GM23338 (cell line): ENCODE measurements around the gene TMEM252. TPM values are rescaled to one million over a fixed set of nuclear protein-coding genes. Genes with fewer than 3 reads are reported as not detected.

Experiments used
- ATAC-seq: fragments of 200-7000 bp; cut with Tn5 transposase; 3 replicates; pipeline ENCODE4 v1.9.1; 2020
- DNase-seq: peaks from one replicate; pipeline ENCODE4 v3.0.0-alpha.2; 2015; ENCODE audit warnings: low spot score
- H2AFZ ChIP-seq: fragments of 200-600 bp; sonication (generic); 2 replicates; pipeline ENCODE4 v1.8.0; 2016; ENCODE audit warnings: antibody characterized with exemption, mild to moderate bottlenecking, moderate library complexity
- H3F3A ChIP-seq: fragments of 200-600 bp; sonication (generic); replicated peaks from 2 replicates; pipeline ENCODE4 v1.8.0; 2017; ENCODE audit warnings: antibody characterized with exemption, mixed run types, low read depth
- H3K27ac ChIP-seq: fragments of 200-600 bp; sonication (generic); 2 replicates; pipeline ENCODE4 v1.6.1; 2016; ENCODE audit warnings: low read depth
- H3K27me3 ChIP-seq: fragments of 200-600 bp; sonication (generic); 2 replicates; pipeline ENCODE4 v1.8.0; 2016; ENCODE audit warnings: mild to moderate bottlenecking, mixed run types, moderate library complexity; ENCODE audit not compliant: insufficient read depth
- H3K36me3 ChIP-seq: fragments of 200-600 bp; sonication (generic); 2 replicates; pipeline ENCODE4 v1.8.0; 2016; ENCODE audit warnings: mild to moderate bottlenecking; ENCODE audit not compliant: insufficient read depth
- H3K4me1 ChIP-seq: fragments of 200-600 bp; sonication (generic); 2 replicates; pipeline ENCODE4 v1.8.0; 2016; ENCODE audit warnings: mild to moderate bottlenecking, moderate library complexity; ENCODE audit not compliant: insufficient read depth
- H3K4me2 ChIP-seq: fragments of 200-600 bp; sonication (generic); 2 replicates; pipeline ENCODE4 v1.7.1; 2017; ENCODE audit warnings: mixed run types
- H3K4me3 ChIP-seq: fragments of 200-600 bp; sonication (generic); 2 replicates; pipeline ENCODE4 v1.6.1; 2016; ENCODE audit warnings: mixed run types
- H3K79me2 ChIP-seq: fragments of 200-600 bp; sonication (generic); replicated peaks from 2 replicates; pipeline ENCODE4 v1.8.0; 2017; ENCODE audit warnings: mild to moderate bottlenecking; ENCODE audit not compliant: insufficient read depth
- H3K9me2 ChIP-seq: fragments of 200-600 bp; sonication (generic); 2 replicates; pipeline ENCODE4 v1.8.0; 2017; ENCODE audit not compliant: insufficient read depth
- H4K20me1 ChIP-seq: fragments of 200-600 bp; sonication (generic); replicated peaks from 2 replicates; pipeline ENCODE4 v1.8.0; 2017; ENCODE audit warnings: mild to moderate bottlenecking; ENCODE audit not compliant: insufficient read depth
- H3K27ac Mint-ChIP-seq: 2 replicates; pipeline ENCODE4 v1.8.0; 2020; ENCODE audit warnings: inconsistent platforms, mild to moderate bottlenecking, moderate library complexity, mixed read lengths
- H3K27me3 Mint-ChIP-seq: 3 replicates; pipeline ENCODE4 v1.8.0; 2022; ENCODE audit warnings: low read depth, mild to moderate bottlenecking, moderate library complexity, mixed read lengths, inconsistent platforms; ENCODE audit not compliant: insufficient read depth, poor library complexity
- H3K36me3 Mint-ChIP-seq: 3 replicates; pipeline ENCODE4 v1.8.0; 2021; ENCODE audit warnings: low read depth, mild to moderate bottlenecking, inconsistent platforms, moderate library complexity, mixed read lengths
- H3K4me1 Mint-ChIP-seq: 3 replicates; pipeline ENCODE4 v1.8.0; 2020; ENCODE audit warnings: mild to moderate bottlenecking, inconsistent platforms, mixed read lengths
- H3K4me3 Mint-ChIP-seq: 3 replicates; pipeline ENCODE4 v1.8.0; 2021; ENCODE audit warnings: moderate library complexity, mild to moderate bottlenecking, inconsistent platforms, mixed read lengths
- H3K9me3 Mint-ChIP-seq: 3 replicates; pipeline ENCODE4 v1.8.0; 2020; ENCODE audit warnings: moderate library complexity, mild to moderate bottlenecking, inconsistent platforms, mixed read lengths
- CREB1 ChIP-seq: fragments of 250-450 bp; sonication (Bioruptor Pico); IDR thresholded peaks from 2 replicates; pipeline ENCODE4 v1.5.0; 2020; ENCODE audit warnings: low read depth, mild to moderate bottlenecking, moderate library complexity
- EZH2 ChIP-seq: fragments of 200-600 bp; sonication (generic); IDR thresholded peaks from one replicate; pipeline ENCODE4 v1.8.0; 2017; ENCODE audit warnings: antibody characterized with exemption, mild to moderate bottlenecking, low read depth; ENCODE audit not compliant: unreplicated experiment
- EZH2phosphoT487 ChIP-seq: fragments of 200-600 bp; sonication (generic); IDR thresholded peaks from one replicate; pipeline ENCODE4 v1.8.1; 2018; ENCODE audit warnings: antibody characterized with exemption; ENCODE audit not compliant: unreplicated experiment
- JUNB ChIP-seq: IDR thresholded peaks from one replicate; pipeline ENCODE4 v1.6.1; 2016; ENCODE audit warnings: antibody characterized with exemption; ENCODE audit not compliant: unreplicated experiment
- NANOG ChIP-seq: IDR thresholded peaks from 2 replicates; pipeline ENCODE4 v1.6.1; 2016; ENCODE audit warnings: antibody characterized with exemption, borderline replicate concordance
- POLR2AphosphoS5 ChIP-seq: IDR thresholded peaks from 2 replicates; pipeline ENCODE4 v1.6.1; 2016; ENCODE audit warnings: antibody characterized with exemption, low read depth
- STAT1 ChIP-seq: IDR thresholded peaks from one replicate; pipeline ENCODE4 v1.6.1; 2016; ENCODE audit warnings: antibody characterized with exemption; ENCODE audit not compliant: unreplicated experiment
- ZNF114 ChIP-seq: fragments of 250-450 bp; sonication (Bioruptor Pico); IDR thresholded peaks from 2 replicates; pipeline ENCODE4 v1.5.0; 2020; ENCODE audit warnings: mild to moderate bottlenecking, moderate library complexity
- ZNF331 ChIP-seq: fragments of 250-450 bp; sonication (Bioruptor Pico); IDR thresholded peaks from 2 replicates; pipeline ENCODE4 v1.5.0; 2020; ENCODE audit warnings: low read depth, mild to moderate bottlenecking, moderate library complexity
- polyA plus RNA-seq: library from polyadenylated mRNA; unstranded; fragments of >200 nt; fragmentation: Nextera tagmentation; extraction: Ambion mirVana; gene quantifications from 2 replicates; pipeline ENCODE4 v1.2.1, GENCODE V29; 2016
- total RNA-seq: library from RNA; depleted of rRNA; stranded (reverse); fragments of >200 nt; shearing (Covaris generic); gene quantifications from 2 replicates; pipeline ENCODE4 v1.2.3, GENCODE V29; 2014
- TF ChIP-seq, protein P1 (sequence below): IDR thresholded peaks from 2 replicates; pipeline ENCODE4 v1.6.1; 2016; ENCODE audit warnings: antibody characterized with exemption
- TF ChIP-seq, protein P2 (sequence below): IDR thresholded peaks from one replicate; pipeline ENCODE4 v1.6.1; 2018; ENCODE audit warnings: antibody characterized with exemption; ENCODE audit not compliant: unreplicated experiment
- TF ChIP-seq, protein P3 (sequence below), 2 experiments: fragments of 200-600 bp in 1 of 2; sonication (generic) in 1 of 2; conservative IDR thresholded peaks; 2 replicates each; pipeline versions ENCODE4 v1.5.1 to v1.6.1; 2016 to 2017; ENCODE audit warnings: antibody characterized with exemption in 2 of 2, low read depth in 2 of 2, mild to moderate bottlenecking in 2 of 2, moderate library complexity in 1 of 2
- TF ChIP-seq, protein P4 (sequence below): fragments of 250-450 bp; sonication (Bioruptor Pico); IDR thresholded peaks from 2 replicates; pipeline ENCODE4 v1.5.0; 2020; ENCODE audit warnings: mild to moderate bottlenecking, moderate library complexity

Gene TMEM252
- total and polyA plus RNA-seq, 2 experiments from 2014 or later, result not detected

DNA sequence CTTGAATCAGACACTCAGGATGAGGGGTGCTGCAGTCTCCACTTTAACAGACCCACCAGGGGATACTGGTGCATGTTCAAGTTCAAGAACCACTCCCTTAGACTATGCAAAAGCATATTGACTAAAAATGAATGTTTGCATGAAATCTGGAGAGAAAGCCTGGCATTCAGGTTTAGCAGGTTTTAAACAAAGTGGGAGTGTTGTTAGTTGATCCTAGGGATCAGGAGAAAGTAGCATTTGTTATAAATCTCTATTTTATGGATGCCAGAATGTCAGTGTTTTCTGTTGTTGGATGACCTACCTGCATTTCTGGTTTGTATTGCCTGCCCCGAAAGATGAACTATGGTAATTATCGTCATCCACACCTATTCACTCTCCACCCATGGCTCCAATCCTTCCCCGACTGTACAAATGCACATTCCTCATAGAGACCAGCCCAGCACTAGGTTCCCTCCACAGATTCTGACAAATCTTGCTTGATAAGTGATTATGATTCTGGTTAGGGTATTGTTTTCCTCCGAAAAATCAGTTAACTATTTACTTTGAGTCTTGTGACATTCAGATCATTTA lies 17.2 kb downstream of the TMEM252 start:
- no peak for ATAC-seq
- TF ChIP-seq EZH2 (no peak), STAT1 (no peak), NANOG (no peak), POLR2AphosphoS5 (no peak), ZNF331 (CRISPR knock-in tag) (no peak), JUNB (no peak), ZNF114 (CRISPR knock-in tag) (no peak), EZH2phosphoT487 (no peak), CREB1 (CRISPR knock-in tag) (no peak)
- TF ChIP-seq, protein P1, sequence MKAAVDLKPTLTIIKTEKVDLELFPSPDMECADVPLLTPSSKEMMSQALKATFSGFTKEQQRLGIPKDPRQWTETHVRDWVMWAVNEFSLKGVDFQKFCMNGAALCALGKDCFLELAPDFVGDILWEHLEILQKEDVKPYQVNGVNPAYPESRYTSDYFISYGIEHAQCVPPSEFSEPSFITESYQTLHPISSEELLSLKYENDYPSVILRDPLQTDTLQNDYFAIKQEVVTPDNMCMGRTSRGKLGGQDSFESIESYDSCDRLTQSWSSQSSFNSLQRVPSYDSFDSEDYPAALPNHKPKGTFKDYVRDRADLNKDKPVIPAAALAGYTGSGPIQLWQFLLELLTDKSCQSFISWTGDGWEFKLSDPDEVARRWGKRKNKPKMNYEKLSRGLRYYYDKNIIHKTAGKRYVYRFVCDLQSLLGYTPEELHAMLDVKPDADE, result no peak
- TF ChIP-seq, protein P2, sequence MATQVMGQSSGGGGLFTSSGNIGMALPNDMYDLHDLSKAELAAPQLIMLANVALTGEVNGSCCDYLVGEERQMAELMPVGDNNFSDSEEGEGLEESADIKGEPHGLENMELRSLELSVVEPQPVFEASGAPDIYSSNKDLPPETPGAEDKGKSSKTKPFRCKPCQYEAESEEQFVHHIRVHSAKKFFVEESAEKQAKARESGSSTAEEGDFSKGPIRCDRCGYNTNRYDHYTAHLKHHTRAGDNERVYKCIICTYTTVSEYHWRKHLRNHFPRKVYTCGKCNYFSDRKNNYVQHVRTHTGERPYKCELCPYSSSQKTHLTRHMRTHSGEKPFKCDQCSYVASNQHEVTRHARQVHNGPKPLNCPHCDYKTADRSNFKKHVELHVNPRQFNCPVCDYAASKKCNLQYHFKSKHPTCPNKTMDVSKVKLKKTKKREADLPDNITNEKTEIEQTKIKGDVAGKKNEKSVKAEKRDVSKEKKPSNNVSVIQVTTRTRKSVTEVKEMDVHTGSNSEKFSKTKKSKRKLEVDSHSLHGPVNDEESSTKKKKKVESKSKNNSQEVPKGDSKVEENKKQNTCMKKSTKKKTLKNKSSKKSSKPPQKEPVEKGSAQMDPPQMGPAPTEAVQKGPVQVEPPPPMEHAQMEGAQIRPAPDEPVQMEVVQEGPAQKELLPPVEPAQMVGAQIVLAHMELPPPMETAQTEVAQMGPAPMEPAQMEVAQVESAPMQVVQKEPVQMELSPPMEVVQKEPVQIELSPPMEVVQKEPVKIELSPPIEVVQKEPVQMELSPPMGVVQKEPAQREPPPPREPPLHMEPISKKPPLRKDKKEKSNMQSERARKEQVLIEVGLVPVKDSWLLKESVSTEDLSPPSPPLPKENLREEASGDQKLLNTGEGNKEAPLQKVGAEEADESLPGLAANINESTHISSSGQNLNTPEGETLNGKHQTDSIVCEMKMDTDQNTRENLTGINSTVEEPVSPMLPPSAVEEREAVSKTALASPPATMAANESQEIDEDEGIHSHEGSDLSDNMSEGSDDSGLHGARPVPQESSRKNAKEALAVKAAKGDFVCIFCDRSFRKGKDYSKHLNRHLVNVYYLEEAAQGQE, result no peak
- TF ChIP-seq, protein P3, sequence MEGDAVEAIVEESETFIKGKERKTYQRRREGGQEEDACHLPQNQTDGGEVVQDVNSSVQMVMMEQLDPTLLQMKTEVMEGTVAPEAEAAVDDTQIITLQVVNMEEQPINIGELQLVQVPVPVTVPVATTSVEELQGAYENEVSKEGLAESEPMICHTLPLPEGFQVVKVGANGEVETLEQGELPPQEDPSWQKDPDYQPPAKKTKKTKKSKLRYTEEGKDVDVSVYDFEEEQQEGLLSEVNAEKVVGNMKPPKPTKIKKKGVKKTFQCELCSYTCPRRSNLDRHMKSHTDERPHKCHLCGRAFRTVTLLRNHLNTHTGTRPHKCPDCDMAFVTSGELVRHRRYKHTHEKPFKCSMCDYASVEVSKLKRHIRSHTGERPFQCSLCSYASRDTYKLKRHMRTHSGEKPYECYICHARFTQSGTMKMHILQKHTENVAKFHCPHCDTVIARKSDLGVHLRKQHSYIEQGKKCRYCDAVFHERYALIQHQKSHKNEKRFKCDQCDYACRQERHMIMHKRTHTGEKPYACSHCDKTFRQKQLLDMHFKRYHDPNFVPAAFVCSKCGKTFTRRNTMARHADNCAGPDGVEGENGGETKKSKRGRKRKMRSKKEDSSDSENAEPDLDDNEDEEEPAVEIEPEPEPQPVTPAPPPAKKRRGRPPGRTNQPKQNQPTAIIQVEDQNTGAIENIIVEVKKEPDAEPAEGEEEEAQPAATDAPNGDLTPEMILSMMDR (conservative IDR thresholded peaks at IDR 0.05; ENCODE audit: low read depth in 2 of 2), result no peak
- TF ChIP-seq, protein P4, sequence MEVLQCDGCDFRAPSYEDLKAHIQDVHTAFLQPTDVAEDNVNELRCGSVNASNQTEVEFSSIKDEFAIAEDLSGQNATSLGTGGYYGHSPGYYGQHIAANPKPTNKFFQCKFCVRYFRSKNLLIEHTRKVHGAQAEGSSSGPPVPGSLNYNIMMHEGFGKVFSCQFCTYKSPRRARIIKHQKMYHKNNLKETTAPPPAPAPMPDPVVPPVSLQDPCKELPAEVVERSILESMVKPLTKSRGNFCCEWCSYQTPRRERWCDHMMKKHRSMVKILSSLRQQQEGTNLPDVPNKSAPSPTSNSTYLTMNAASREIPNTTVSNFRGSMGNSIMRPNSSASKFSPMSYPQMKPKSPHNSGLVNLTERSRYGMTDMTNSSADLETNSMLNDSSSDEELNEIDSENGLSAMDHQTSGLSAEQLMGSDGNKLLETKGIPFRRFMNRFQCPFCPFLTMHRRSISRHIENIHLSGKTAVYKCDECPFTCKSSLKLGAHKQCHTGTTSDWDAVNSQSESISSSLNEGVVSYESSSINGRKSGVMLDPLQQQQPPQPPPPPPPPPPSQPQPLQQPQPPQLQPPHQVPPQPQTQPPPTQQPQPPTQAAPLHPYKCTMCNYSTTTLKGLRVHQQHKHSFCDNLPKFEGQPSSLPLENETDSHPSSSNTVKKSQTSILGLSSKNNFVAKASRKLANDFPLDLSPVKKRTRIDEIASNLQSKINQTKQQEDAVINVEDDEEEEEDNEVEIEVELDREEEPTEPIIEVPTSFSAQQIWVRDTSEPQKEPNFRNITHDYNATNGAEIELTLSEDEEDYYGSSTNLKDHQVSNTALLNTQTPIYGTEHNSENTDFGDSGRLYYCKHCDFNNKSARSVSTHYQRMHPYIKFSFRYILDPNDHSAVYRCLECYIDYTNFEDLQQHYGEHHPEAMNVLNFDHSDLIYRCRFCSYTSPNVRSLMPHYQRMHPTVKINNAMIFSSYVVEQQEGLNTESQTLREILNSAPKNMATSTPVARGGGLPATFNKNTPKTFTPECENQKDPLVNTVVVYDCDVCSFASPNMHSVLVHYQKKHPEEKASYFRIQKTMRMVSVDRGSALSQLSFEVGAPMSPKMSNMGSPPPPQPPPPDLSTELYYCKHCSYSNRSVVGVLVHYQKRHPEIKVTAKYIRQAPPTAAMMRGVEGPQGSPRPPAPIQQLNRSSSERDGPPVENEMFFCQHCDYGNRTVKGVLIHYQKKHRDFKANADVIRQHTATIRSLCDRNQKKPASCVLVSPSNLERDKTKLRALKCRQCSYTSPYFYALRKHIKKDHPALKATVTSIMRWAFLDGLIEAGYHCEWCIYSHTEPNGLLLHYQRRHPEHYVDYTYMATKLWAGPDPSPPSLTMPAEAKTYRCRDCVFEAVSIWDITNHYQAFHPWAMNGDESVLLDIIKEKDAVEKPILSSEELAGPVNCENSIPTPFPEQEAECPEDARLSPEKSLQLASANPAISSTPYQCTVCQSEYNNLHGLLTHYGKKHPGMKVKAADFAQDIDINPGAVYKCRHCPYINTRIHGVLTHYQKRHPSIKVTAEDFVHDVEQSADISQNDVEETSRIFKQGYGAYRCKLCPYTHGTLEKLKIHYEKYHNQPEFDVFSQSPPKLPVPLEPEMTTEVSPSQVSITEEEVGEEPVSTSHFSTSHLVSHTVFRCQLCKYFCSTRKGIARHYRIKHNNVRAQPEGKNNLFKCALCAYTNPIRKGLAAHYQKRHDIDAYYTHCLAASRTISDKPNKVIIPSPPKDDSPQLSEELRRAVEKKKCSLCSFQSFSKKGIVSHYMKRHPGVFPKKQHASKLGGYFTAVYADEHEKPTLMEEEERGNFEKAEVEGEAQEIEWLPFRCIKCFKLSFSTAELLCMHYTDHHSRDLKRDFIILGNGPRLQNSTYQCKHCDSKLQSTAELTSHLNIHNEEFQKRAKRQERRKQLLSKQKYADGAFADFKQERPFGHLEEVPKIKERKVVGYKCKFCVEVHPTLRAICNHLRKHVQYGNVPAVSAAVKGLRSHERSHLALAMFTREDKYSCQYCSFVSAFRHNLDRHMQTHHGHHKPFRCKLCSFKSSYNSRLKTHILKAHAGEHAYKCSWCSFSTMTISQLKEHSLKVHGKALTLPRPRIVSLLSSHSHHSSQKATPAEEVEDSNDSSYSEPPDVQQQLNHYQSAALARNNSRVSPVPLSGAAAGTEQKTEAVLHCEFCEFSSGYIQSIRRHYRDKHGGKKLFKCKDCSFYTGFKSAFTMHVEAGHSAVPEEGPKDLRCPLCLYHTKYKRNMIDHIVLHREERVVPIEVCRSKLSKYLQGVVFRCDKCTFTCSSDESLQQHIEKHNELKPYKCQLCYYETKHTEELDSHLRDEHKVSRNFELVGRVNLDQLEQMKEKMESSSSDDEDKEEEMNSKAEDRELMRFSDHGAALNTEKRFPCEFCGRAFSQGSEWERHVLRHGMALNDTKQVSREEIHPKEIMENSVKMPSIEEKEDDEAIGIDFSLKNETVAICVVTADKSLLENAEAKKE (CRISPR knock-in tag), result no peak
- peaks cover 2% of the 10 kb centered on the region for H3K27me3 Mint-ChIP-seq

More for the DNA sequence above, 17.2 kb downstream of the TMEM252 start:
- no peak overlapping the region for H3K27ac Mint-ChIP-seq
- no peaks in the 10 kb centered on the region; the same call in 2 of the 3 replicates for H3K4me1 Mint-ChIP-seq
- H3K27me3 ChIP-seq, result peaks cover 63% of the 10 kb centered on the region
- no peak overlapping the region for H3K4me3 ChIP-seq
- no peaks in the 10 kb centered on the region for H3K9me2 ChIP-seq
- no peak overlapping the region for H3K27ac ChIP-seq
- H3K79me2 ChIP-seq, result no peaks in the 10 kb centered on the region
- no peaks in the 10 kb centered on the region for H3K36me3 ChIP-seq
- no peaks in the 10 kb centered on the region for H3F3A ChIP-seq
- no peak overlapping the region for H3K4me3 Mint-ChIP-seq
- peaks cover 2% of the 10 kb centered on the region; the same call in 1 of the 3 replicates for H3K36me3 Mint-ChIP-seq
- H3K4me1 ChIP-seq, result no peaks in the 10 kb centered on the region
- peaks cover 6% of the 10 kb centered on the region for H3K9me3 Mint-ChIP-seq
- H3K4me2 ChIP-seq, result no peak overlapping the region
- no peaks in the 10 kb centered on the region for H4K20me1 ChIP-seq
- DNase-seq, result no peak
- no peak overlapping the region for H2AFZ ChIP-seq
